ENCODE data around the gene SLC34A3.

The SLC34A3 gene

DNA sequence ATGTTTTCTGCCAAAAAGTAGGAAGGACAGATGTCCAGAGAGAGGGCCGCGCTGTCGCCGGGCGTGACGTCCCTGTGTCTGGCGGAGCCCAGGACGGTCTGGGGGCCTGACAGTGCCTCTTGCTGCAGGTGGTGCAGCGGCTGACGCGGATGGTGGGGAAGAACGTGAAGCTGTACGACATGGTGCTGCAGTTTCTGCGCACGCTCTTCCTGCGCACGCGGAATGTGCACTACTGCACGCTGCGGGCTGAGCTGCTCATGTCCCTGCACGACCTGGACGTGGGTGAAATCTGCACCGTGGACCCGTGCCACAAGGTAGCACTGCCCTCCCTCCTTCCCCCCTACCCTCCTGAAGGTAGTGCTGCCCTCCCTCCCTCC is 32.2 kb downstream of the SLC34A3 start:
- no peak for DNase-seq

DNA sequence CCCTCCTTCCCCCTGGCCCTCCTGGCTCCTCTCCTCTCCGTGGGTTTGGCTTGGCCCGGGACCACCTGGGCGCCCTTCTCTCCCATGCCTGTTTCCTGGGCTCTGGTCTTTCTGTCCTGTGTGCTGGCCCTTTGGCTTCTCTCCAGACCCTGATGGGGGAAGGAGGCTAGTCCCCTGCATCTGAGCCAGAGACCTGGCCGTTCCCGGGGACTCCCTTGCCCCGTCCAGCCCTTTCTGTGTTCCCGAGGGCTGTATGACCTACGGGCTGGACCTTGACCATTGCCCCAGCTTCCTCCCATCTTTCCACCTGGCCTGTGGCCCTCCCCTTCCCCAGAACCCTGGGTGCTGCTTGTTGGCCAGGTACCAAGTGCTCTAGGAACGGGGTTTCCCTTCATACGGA is 32.8 kb downstream of the SLC34A3 start:
- no peak for DNase-seq

GRCh38 chr9:137264067-137264466 is 33.4 kb downstream of the SLC34A3 start:
- DNase-seq: no peak

GRCh38 chr9:137265496-137266161 is 34.9 kb downstream of the SLC34A3 start:
- DNase-seq: no peak

DNA sequence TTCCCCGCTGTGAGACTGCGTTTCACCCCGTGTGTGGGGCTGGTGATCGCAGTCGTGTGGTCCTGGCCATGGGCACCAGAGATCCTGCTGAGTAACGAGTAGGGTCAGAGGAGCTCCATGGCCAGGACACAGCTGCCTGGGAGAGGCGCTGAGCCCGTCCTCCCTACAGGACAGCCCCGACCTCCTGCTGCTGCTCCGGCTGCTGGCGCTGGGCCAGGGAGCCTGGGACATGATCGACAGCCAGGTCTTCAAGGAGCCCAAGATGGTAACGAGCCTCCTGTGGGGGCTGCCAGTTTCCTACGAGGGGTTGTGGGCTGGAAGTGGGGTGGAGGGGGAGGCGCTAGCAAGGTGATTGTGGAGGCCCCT is 35.4 kb downstream of the SLC34A3 start:
- no peak for DNase-seq

GRCh38 chr9:137266585-137267453 is 36.1 kb downstream of the SLC34A3 start:
- DNase-seq: no peak

DNA sequence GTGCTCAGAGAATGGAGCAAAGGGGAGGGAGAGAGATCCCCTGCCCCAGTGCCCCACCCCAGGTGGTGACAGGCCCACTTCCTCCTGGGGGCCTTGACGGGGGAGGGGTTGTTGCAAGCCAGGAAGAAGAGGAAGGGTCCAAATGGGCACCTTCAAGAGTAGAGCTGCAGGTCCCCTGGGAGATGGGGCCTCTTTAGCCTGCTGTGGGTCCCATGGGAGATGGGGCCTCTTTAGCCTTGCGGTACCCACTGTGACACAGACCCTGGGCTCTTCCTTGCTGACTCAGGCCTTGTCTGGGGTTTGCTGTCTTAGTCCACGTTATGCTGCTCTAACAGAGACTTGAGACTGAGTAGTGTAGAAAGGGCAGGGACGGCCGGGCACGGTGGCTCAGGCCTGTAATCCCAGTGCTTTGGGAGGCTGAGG is 37.2 kb downstream of the SLC34A3 start:
- no peak for DNase-seq

- DNase-seq: no peak
Observed at GRCh38 chr9:137268538-137269201, 38.0 kb downstream of the SLC34A3 start.

DNA sequence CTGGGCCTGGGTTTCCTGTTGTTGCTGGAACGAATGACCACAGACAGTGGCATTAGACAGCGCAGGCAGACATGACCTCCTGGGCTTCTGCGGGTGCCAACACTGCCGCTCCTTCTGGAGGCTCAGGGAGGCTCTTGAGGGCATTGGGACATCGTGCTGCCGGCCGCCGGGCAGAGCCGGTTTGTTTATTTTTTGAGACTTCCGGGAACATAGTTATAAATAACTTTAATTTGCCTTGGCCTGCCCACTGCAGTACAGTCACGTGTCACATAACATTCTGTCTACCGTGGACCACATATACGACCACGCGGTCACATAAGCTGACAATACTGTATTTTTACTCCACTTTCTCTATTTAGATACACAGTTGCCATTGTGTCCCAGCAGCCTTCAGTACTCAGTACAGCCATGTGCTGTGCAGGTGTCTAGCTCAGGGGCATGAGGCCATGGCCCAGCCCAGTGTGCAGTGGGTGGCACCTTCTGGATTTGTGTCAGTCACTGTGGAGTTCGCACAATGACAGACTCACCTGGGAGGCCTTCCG is 38.6 kb downstream of the SLC34A3 start:
- no peak for DNase-seq

DNA sequence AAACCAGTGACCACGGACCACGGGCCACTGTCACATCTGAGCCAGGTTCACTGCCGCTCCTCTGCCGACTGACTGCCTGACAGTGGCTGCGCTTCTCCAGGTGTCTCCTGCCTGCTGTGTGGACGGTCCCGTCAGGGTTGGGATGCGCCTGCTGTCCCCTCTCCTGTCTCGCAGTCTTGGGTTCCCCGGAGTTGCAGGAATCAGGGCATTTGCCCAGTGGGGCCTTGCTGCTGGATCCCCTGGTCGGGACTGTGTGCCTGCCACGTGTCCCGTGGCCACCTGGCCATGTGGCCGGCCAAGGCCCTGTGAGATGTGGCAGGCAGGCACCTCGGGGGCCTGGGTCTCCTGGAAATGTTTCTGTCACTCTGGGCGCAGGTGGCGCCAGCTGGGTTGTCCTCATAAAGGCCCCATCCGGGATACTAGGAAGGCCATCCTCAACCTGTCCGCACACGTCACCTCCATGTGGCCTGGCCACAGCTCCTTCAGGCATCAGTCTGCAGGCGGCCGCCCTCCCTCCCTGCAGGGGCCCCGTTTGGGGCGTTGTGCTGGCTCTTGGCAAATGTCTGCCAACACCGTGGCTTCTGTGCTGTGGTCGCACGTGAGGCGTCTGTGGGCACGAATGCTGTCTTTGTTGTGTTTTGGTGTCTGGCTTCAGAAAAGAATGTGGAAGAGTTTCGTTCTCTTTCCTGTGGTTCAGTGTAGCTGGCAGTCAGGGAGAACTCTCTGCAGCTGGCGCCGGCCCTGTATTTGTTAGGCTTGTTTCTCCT is 40.4 kb downstream of the SLC34A3 start:
- no peak for DNase-seq

- no peak for DNase-seq
Observed at GRCh38 chr9:137271696-137272076, 41.0 kb downstream of the SLC34A3 start.

DNA sequence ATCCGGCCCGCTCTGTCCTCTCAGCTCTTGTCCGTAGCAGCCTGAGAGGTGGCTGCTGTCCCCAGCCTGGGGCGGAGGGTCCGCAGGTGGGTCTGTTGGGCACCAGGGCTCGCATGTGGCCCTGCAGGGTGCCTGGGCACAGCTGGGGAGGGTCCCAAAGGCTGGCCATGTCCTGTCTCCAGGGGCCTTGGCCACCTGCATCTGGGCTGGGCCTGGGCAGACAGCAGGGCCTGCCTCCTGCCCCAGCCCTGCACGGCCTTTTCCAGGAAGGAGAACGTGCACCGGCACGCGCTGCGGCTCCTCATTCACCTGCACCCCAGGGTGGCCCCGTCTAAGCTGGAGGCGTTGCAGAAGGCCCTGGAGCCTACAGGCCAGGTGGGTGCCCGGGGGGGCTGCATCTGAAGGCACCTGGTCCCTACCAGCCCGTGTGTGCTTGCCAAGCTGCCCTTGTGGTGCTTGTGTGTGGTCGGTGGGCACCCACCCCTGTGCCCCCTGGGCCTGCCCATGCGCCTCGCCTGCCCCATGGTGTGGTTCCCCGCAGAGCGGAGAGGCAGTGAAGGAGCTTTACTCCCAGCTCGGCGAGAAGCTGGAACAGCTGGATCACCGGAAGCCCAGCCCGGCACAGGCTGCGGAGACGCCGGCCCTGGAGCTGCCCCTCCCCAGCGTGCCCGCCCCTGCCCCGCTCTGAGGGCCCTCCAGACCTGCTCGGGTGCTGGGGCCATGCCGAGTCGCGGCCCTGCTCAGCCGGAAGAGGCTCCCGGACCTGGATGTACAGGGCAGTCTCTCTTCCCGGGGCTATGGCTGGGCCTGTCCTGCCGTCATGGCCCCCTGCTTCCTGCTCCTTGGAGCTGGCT is 41.8 kb downstream of the SLC34A3 start:
- no peak for DNase-seq

DNA sequence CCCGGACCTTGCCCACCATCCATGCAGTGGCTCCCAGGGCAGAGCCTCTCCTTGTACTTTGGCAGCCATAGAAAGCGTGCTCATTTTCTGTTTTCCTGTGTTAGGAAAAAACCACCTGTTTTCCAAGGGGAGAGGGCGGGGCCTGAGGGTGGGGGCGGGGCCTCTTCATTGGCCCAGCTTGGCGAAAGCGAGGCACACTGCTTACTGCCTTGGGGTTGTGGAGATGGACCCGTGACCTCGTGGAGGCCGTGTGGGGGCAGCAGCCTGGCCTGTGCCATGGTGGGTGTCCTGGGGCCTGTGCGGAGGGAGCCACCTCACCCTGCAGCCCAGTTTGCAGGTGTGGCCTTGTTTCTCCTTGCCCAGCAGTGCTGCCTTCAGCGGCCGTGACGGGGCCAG is 42.4 kb downstream of the SLC34A3 start:
- DNase-seq: no peak

DNA sequence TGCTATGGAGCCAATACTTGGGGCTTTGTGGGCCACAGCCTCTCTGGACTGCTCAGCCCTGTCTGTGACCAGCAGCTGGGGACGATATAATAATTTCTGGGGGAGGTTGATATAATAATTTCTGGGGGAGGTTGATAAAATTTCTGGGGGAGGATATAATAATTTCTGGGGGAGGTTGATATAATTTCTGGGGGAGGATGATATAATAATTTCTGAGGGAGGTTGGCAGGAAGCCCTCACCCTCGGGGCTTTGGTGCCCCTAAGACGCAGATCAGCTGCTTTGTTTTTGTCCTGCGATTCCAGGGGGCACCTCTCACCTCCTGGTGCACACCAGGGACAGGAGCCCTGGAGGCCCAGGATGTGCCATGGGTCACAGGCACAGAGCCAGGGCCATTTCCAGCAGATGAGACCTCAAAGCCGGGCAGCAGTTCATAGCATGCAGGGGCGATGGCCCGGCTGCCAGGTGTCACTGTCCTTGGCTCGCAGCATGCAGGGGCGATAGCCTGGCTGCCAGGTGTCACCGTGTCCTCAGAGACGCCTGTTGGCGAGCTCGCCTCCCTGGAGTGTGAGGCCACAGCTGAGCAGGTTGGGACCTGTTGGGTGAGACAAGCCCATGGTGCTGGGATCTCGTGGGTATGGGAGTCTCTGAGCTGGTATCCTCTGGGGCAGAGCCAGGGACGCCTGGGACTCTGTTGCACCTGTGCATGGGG is 43.1 kb downstream of the SLC34A3 start:
- no peak for DNase-seq

GRCh38 chr9:137275203-137275587 is 44.5 kb downstream of the SLC34A3 start:
- DNase-seq: no peak

DNA sequence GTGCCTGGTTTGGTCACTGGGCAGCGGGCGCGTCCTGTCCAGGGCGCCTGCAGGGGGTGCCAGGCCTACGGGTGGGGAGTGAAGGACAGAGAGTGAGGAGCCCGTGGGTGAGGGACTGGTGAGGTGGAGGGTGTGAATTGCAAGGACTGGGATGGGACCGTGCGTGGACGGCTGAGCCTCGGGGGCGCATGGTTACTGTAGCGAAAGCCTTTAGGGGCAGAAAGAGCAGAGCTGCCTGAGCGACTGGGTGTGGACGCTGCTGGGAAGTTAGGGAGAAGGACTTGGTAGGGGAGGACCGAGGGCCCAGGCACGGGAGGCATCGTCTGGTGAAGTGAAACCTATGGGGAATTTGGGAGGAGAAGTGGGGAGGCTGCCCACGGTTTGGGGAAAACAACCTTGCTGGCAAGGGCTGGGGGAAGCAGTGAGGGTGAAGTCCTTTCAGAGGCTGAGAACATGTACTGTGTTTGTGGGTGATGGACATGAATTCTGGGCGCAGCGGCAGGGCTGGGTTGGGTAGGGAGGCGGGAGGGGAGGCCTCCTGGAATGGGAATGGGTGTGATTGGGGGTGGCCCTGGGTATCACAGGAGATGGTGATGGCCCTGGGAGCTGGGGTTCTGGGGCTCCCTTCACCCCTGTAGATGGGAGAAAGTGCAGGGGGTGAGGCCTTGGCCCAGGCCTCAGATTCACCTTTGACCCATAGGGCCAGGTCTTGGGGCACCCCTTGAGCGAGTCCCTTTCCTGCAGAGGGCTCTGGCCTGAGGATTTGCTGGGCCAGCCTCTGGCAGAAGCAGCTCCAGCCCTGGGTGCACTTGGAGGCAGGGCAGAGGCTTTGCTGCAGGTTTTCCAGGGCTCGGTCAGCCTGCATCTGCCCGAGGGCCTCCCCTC is 45.1 kb downstream of the SLC34A3 start:
- no peak for DNase-seq

- no peak for DNase-seq
Observed at GRCh38 chr9:137276473-137277328, 46.0 kb downstream of the SLC34A3 start.

DNA sequence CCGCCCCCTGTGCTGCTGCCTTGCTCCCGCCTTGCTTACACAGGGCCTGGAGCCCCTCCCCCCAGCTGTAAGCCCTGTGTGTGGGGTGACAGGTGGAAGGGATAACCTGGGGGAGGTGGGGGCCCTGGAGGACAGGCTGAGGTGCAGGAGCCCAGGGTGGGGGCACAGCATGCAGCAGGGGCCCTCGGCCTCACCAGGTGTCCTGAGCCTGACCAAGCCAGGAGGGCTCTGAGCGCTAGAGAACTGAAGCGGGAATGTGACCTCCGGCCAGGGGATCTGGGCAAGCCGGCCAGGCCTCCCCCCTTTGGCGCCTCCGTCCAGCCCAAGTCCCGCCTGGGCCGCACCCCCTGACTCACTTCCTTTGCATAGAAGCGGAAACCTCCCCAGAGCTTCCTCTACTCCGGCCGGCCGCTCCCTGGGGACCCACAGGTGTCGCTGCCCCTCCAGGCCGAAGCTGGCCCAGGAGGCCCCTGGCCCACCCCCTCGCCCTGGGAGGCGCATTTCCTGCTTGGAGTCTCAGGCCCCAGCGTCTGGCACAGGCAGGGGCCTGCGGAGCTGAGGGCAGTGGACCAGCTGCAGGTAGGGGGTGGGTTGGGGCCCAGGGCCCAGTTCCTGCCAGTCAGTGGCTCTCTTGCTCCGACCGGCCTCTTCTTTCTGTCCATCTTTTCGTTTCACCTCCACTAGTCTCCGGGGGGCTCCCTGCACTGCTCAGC is 46.8 kb downstream of the SLC34A3 start, which contains the start of gene TOR4A:
Gene TOR4A (plus strand): TSS at position 398 of the 713 bp plus-strand sequence. CDS start 964 bp downstream, outside the sequence.
- DNase-seq: no peak
